Type B pancreatic cell (in vitro differentiated cells): Measurements from ENCODE around the gene PSMC3. TPM values are rescaled to one million over a fixed set of nuclear protein-coding genes. Genes with fewer than 3 reads are reported as not detected.

Experiments
- DNase-seq: peaks from one replicate; pipeline ENCODE4 v3.0.0; 2021; ENCODE audit warnings: mixed read lengths; ENCODE audit not compliant: unreplicated experiment; ENCODE audit errors: extremely low spot score
- H3K27ac Mint-ChIP-seq: 2 replicates; pipeline ENCODE4 v1.8.0; 2021; ENCODE audit warnings: mild to moderate bottlenecking, mixed read lengths
- H3K27me3 Mint-ChIP-seq: 2 replicates; pipeline ENCODE4 v1.8.0; 2021; ENCODE audit warnings: mixed read lengths
- H3K36me3 Mint-ChIP-seq: 2 replicates; pipeline ENCODE4 v1.8.0; 2021; ENCODE audit warnings: mixed read lengths
- H3K4me1 Mint-ChIP-seq: one replicate; pipeline ENCODE4 v1.8.0; 2021; ENCODE audit warnings: mixed read lengths; ENCODE audit not compliant: unreplicated experiment
- H3K4me3 Mint-ChIP-seq: 2 replicates; pipeline ENCODE4 v1.8.0; 2021; ENCODE audit warnings: mild to moderate bottlenecking, mixed read lengths
- H3K9me3 Mint-ChIP-seq: 2 replicates; pipeline ENCODE4 v1.8.0; 2021; ENCODE audit warnings: mixed read lengths
- CTCF ChIP-seq: fragments of 200-600 bp; sonication (generic); conservative IDR thresholded peaks from 2 replicates; pipeline ENCODE4 v1.5.0; 2021; ENCODE audit warnings: antibody characterized with exemption, mild to moderate bottlenecking
- total RNA-seq: library from RNA; stranded (reverse); gene quantifications from 2 replicates; pipeline ENCODE4 v1.2.1, GENCODE V29; 2021; ENCODE audit warnings: low replicate concordance

Gene PSMC3
- total RNA-seq, 1 donor from 2014 or later, result 141 TPM

DNA sequence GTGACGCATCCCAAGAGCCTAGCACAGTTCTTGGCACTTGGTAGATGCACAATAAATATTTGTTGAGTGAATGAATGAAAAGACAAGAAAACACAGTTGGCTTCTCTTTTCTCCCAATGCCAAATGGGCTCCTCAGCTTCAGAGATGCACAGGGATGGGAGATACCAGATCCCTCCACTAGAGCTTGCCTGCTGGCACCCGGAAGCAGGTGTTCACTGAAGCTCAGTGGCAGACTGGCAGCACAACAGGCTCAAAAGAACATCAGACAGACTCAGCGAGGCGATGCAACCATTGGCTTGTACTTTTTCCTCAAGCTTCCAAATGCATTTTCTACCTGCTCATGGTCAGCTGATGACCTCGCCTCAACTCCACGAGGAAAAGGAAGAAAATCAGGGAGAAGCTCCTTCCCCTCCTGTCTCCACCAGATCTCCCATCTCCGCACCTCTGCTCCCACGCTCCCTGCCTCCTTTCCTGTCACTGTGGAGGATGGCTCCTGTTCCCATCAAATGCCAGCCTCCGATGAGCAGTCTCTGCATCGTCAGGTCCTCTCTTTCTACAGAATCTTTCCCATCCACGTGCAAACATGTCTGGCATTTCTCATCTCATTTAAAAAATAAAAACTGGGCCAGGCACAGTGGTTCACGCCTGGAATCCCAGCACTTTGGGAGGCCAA is 16.9 kb upstream of the PSMC3 start:
- Mint-ChIP-seq H3K27ac (no peak overlapping the region), H3K4me1 (no peaks in the 10 kb centered on the region), H3K36me3 (no peaks in the 10 kb centered on the region), H3K4me3 (no peak overlapping the region), H3K27me3 (no peaks in the 10 kb centered on the region), H3K9me3 (no peaks in the 10 kb centered on the region)
- no peak for DNase-seq
- TF ChIP-seq CTCF, result peak; percentile 30

- TF ChIP-seq CTCF, result no peak
- Mint-ChIP-seq H3K9me3 (no peaks in the 10 kb centered on the region), H3K27me3 (no peaks in the 10 kb centered on the region), H3K4me1 (no peaks in the 10 kb centered on the region), H3K36me3 (no peaks in the 10 kb centered on the region), H3K27ac (no peak overlapping the region), H3K4me3 (no peak overlapping the region)
- DNase-seq, result no peak
Observed at GRCh38 chr11:47442514-47442913, 16.3 kb upstream of the PSMC3 start.

GRCh38 chr11:47441421-47441820 is 15.2 kb upstream of the PSMC3 start:
- Mint-ChIP-seq H3K27ac (no peak overlapping the region), H3K36me3 (no peaks in the 10 kb centered on the region), H3K9me3 (no peaks in the 10 kb centered on the region), H3K4me3 (no peak overlapping the region), H3K4me1 (no peaks in the 10 kb centered on the region), H3K27me3 (no peaks in the 10 kb centered on the region)
- DNase-seq, result no peak
- no peak for TF ChIP-seq CTCF

DNA sequence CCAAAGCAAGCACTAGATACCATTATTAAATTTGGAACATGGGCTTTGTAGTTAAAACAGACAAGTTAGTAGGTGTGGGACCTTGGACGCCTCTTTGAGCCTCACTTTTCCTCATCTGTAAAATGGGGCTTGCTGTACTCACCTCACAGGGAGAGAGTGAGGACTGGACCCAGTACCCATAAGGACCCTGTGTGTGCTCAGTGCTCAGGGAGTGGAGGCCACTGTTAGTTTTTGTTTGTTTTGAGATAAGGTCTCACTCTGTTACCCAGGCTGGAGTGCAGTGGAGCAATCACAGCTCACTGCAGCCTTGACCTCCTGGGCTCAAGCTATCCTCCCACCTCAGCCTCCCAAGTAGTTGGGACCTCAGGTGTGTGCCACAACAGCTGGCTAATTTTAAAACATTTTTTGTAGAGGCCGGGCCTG is 13.8 kb upstream of the PSMC3 start:
- Mint-ChIP-seq H3K4me1 (no peaks in the 10 kb centered on the region), H3K27me3 (no peaks in the 10 kb centered on the region), H3K27ac (no peak overlapping the region), H3K9me3 (no peaks in the 10 kb centered on the region), H3K36me3 (no peaks in the 10 kb centered on the region), H3K4me3 (no peak overlapping the region)
- no peak for TF ChIP-seq CTCF
- DNase-seq, result no peak

DNA sequence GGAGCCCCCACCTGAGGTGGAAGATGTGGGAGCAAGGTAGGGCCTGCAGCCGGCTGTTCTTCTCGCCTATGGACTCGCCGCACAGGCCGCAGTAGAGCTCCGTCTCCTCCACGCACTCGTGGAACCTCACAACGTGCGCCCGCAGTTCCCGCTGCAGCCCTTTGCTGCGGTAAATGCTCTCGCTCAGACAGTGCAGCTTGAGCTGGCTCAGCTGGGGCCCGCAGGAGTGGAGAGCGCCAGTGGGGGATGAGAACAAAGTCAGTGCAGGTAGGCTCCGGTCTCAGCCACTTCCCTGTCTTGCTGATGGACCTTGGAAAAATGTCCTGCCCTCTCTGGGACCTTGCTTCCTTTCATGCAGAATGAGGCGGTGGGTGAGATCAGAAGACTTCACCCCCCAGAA is 12.5 kb upstream of the PSMC3 start:
- H3K27ac Mint-ChIP-seq, result no peak overlapping the region
- TF ChIP-seq CTCF, result no peak
- H3K36me3 Mint-ChIP-seq, result no peaks in the 10 kb centered on the region

More for the DNA sequence above, 12.5 kb upstream of the PSMC3 start:
- Mint-ChIP-seq H3K4me3 (no peak overlapping the region), H3K4me1 (no peaks in the 10 kb centered on the region), H3K27me3 (no peaks in the 10 kb centered on the region), H3K9me3 (no peaks in the 10 kb centered on the region)
- DNase-seq, result no peak
